Measurements from ENCODE around the gene OR11A1.

Gene OR11A1

GRCh38 chr6:29490055-29490454 is 33.2 kb upstream of the OR11A1 start:
- TF ChIP-seq GATA2 (IDR thresholded peaks at IDR 0.05; ENCODE audit: low read depth, low read length) (no peak), GATA3 (IDR thresholded peaks at IDR 0.05; ENCODE audit: low read depth, low read length) (no peak)

DNA sequence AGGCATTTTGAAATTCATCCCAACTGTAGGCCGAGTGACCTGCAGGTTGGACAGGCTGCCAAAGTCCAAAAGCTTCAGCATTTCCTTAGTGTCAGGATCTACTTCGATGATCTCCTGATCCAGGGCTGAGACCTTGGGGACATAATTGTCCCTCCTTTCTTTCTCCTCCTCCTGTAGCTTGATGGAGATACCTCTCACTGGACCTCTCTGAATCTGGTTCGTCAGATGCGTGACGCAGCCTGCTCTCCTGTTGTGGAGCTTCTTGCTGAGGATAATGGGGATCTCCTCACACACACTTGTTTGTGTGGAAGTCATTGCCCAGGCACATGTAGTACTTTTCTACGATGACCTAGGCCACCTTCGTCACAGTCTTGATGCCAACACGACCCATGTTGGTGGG is 32.4 kb upstream of the OR11A1 start:
- no peak for TF ChIP-seq GATA3 (IDR thresholded peaks at IDR 0.05; ENCODE audit: low read depth, low read length)
- TF ChIP-seq GATA2 (IDR thresholded peaks at IDR 0.05; ENCODE audit: low read depth, low read length), result no peak

DNA sequence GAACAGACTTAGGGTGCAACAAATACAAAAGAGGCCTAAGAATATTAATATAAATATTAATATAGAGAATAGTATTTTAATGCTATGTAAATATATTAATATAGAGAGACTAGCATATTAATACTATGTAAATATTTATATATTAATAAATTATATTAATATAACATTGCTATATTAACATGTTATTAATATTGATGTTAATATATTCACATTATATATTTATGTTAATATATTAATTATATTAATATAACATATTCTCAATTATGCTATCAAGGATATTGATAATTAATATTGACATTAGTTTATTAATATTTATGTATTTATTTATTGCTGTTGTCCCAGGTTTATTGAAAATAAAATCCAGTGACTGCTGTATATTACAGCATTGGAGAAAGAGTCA is 32.0 kb upstream of the OR11A1 start:
- TF ChIP-seq GATA3 (IDR thresholded peaks at IDR 0.05; ENCODE audit: low read depth, low read length), result no peak
- no peak for TF ChIP-seq GATA2 (IDR thresholded peaks at IDR 0.05; ENCODE audit: low read depth, low read length)

DNA sequence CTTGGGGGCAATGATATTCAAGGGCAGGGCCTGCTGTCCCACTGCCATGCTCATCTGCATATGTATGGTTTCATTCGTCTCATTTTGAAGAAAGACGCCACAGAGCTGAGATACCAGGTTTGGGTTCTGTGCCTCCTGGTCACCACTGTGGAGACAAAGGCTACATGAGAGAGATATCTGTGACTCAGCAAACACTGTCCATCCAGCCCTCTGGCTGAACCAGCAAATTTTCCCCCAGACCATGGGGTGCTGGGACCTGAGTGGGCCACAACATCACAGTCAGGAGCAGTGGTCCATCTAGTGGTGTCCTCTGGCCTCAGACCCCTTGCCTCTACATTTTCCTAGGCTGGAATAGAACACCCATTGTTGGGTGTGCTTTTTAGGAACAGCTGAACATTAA is 30.8 kb upstream of the OR11A1 start, which contains the start of gene MAS1L:
TSS of gene MAS1L (minus strand) at position 297 of the 400 bp plus-strand sequence. CDS start at position 243, 54 bp downstream.
- TF ChIP-seq GATA3 (IDR thresholded peaks at IDR 0.05; ENCODE audit: low read depth, low read length), result no peak
- no peak for TF ChIP-seq GATA2 (IDR thresholded peaks at IDR 0.05; ENCODE audit: low read depth, low read length)

DNA sequence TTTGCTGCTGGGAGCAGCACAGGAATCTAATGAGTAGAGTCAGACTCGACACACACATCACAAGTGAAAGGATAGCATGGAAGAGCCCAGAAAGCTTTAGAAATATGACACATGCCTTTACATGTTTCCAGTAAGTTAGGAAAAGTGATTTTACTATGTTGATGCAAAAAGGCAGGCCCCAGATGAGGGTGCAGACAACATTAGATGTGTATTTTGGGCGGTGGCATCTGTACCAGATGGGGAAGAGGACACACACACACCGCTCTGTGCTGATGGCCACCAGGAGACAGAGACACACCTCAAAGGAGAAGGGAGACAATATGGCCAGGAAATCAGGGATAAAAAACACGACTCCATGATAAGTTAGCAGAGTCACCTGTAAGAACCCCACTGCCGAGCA is 30.3 kb upstream of the OR11A1 start:
- TF ChIP-seq GATA3 (IDR thresholded peaks at IDR 0.05; ENCODE audit: low read depth, low read length) (no peak), GATA2 (IDR thresholded peaks at IDR 0.05; ENCODE audit: low read depth, low read length) (no peak)

DNA sequence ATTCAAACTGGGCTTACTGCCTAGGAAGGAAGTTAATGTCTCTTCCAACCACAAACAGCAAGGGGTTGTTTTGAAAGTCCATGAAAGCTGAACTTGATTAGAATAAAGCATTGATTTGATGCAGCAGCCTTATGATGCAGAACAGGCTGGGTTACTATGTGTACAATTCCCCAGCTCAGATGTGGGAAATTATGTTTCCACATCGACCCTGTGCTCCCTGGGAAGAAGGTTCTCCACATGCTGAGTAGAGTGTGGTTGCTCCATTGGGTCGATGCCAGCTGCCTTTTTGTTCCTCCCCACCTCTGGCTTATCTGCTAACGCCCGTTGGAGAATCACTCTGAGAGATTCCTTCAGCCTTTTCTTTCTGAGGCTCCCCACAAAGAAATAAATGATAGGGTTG is 29.7 kb upstream of the OR11A1 start:
- TF ChIP-seq GATA3 (IDR thresholded peaks at IDR 0.05; ENCODE audit: low read depth, low read length) (no peak), GATA2 (IDR thresholded peaks at IDR 0.05; ENCODE audit: low read depth, low read length) (no peak)

GRCh38 chr6:29483735-29484134 is 26.9 kb upstream of the OR11A1 start:
- TF ChIP-seq GATA2 (IDR thresholded peaks at IDR 0.05; ENCODE audit: low read depth, low read length), result no peak
- no peak for TF ChIP-seq GATA3 (IDR thresholded peaks at IDR 0.05; ENCODE audit: low read depth, low read length)

DNA sequence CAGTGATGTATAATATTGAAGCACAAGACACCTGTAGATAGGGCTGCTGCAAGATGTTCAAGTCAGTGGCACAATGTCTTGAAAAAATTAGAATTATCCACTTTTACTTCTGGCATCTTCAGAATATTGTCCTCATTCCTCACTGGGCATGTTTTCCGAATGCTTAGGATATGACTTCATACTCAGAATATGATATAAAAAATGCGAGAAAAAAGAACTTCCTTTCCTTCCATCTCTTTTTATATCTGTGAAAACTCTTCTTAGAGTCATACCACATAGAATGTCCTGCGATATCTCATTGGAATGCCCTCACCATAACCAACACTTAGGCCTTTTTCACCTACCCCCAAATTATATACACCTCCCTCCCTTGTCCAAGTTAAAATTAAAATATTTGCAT is 26.3 kb upstream of the OR11A1 start:
- no peak for TF ChIP-seq GATA2 (IDR thresholded peaks at IDR 0.05; ENCODE audit: low read depth, low read length)
- no peak for TF ChIP-seq GATA3 (IDR thresholded peaks at IDR 0.05; ENCODE audit: low read depth, low read length)

DNA sequence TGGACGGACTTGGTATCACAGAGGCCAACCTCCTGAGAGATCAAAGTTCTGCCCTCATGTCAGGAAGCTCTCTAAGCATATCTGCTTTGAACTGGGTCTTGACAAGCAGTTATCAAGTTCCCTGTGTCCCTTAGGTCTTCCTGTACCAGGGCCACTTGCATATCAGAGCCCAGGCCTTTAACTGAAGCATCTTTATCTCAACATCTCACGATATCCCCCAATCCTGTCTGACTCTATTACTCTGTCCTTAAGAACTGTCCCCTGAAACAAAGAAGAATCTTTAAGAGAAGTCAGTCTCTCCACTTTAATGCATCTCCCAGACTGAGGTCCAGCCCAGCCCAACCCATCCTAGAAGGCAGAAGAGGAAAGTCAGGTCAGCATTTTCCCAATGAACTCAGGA is 22.7 kb upstream of the OR11A1 start:
- TF ChIP-seq GATA2 (IDR thresholded peaks at IDR 0.05; ENCODE audit: low read depth, low read length) (no peak), GATA3 (IDR thresholded peaks at IDR 0.05; ENCODE audit: low read depth, low read length) (no peak)

GRCh38 chr6:29478740-29479139 is 21.9 kb upstream of the OR11A1 start:
- TF ChIP-seq GATA2 (IDR thresholded peaks at IDR 0.05; ENCODE audit: low read depth, low read length) (no peak), GATA3 (IDR thresholded peaks at IDR 0.05; ENCODE audit: low read depth, low read length) (no peak)

GRCh38 chr6:29477923-29478450 is 21.1 kb upstream of the OR11A1 start:
- TF ChIP-seq GATA2 (IDR thresholded peaks at IDR 0.05; ENCODE audit: low read depth, low read length), result no peak
- TF ChIP-seq GATA3 (IDR thresholded peaks at IDR 0.05; ENCODE audit: low read depth, low read length), result no peak

DNA sequence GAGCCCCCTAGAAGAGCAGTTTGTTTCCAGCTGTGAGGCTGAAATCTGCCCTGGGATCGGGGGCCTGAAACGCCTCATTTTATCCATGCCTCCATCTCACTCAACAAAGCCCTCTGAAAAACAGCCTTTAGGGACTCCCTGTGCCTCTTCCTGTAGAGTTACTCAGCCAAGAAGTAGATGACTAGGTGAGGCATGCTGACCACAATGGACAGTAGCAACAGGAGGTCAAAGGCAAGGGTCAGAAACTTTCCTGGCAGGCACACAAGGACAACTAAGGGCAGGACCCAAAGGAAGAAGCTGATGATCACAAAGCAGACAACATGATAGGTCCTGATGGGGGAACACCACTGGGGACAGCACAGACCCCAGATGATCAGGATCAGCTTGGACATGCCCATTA is 18.1 kb upstream of the OR11A1 start:
- TF ChIP-seq GATA2 (IDR thresholded peaks at IDR 0.05; ENCODE audit: low read depth, low read length), result no peak
- no peak for TF ChIP-seq GATA3 (IDR thresholded peaks at IDR 0.05; ENCODE audit: low read depth, low read length)

GRCh38 chr6:29466241-29466640 is 9.4 kb upstream of the OR11A1 start:
- TF ChIP-seq GATA2 (IDR thresholded peaks at IDR 0.05; ENCODE audit: low read depth, low read length), result no peak
- TF ChIP-seq GATA3 (IDR thresholded peaks at IDR 0.05; ENCODE audit: low read depth, low read length), result no peak

DNA sequence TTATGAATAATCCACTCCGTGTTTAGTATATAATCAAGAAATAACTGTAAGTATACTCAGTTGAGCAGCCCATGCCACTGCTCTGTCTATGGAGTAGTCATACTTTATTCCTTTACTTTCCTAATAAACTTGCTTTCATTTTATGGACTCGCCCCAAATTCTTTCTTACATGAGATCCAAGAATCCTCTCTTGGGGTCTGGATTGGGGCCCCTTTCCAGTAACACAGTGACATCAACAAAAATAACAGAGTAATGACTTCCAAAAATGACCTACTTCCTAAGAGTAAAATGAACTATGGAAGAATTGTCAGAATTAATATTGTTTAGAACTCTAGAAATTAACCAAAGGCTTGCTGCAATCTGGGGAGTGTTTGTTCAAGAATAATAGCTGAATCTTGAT is 8.9 kb upstream of the OR11A1 start:
- TF ChIP-seq GATA3 (IDR thresholded peaks at IDR 0.05; ENCODE audit: low read depth, low read length) (no peak), GATA2 (IDR thresholded peaks at IDR 0.05; ENCODE audit: low read depth, low read length) (no peak)

DNA sequence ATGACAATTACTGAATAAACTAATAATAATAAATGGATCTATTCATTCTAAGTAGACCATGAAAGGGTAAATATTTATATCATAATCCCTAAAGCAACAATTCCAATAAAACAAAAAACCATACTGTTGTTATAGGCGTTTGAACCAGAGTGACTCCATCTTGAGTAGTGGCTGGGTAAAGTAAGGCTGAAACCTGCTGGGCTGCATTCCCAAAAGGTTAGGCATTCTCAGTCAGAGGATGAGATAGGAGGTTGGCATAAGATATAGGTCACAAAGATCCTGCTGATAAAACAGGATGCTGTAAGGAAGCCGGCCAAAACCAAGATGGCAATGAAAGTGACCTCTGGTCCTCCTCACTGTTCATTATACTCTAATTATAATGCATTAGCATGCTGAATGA is 8.4 kb upstream of the OR11A1 start:
- TF ChIP-seq GATA2 (IDR thresholded peaks at IDR 0.05; ENCODE audit: low read depth, low read length) (no peak), GATA3 (IDR thresholded peaks at IDR 0.05; ENCODE audit: low read depth, low read length) (no peak)

DNA sequence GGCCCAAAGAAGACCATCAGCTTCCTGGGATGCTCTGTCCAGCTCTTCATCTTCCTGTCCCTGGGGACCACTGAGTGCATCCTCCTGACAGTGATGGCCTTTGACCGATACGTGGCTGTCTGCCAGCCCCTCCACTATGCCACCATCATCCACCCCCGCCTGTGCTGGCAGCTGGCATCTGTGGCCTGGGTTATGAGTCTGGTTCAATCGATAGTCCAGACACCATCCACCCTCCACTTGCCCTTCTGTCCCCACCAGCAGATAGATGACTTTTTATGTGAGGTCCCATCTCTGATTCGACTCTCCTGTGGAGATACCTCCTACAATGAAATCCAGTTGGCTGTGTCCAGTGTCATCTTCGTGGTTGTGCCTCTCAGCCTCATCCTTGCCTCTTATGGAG is 5.2 kb upstream of the OR11A1 start:
- no peak for TF ChIP-seq GATA2 (IDR thresholded peaks at IDR 0.05; ENCODE audit: low read depth, low read length)
- TF ChIP-seq GATA3 (IDR thresholded peaks at IDR 0.05; ENCODE audit: low read depth, low read length), result no peak

Measured in SH-SY5Y (cell line).